ENCODE measurements around the gene FBXL16.
"Not testable (repeated sequence)": the region's sequence is repeated elsewhere in the genome, so short reads cannot be mapped to it uniquely, and the experiment has no call there.

The FBXL16 gene

DNA sequence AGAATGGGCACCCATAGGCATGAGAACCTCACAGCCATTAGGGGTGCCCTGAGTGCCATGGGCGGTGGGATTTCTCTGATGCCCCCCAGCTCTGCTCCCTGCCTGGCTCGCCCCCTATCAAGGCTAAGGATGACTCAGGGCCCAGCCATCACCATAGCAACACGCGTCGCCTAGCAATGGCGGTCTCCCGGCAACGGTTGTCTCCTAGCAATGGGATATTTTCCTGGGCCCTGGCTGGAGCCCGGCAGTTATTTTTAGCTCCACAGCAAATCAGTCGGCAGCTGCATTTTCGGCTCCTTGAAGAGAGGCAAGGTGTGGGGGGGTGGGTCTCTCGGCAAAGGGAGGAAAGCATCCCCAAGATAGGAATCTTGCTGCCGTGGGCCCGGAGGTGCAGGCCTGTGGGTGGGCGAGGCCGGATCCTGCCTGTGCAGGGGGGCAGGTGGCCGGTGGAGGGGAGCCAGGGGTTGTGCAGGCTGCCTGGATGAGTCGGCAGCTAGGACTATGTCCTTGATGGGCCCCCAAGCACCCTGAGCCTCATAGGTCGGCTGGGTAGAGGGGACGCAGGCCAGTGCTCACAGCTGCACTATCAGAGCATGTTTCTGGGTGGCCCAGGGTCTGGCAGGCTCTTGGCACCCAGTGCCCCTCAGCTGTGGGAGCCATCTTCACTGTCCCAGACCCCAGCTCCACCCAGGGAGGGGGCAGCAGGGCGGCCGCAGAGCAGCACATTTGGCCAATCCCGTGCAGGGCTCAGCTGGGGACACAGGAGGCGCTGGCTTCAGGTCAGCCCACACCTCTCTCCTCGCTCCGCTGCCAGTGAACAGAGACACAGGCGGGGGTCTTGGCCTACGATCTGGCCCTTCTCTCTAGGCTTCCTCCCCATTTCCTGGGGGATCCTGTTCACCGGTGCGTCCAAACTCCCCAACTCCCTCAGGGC is 4.2 kb upstream of the FBXL16 start:
- DNase-seq = peak; percentile 64 to 75

DNA sequence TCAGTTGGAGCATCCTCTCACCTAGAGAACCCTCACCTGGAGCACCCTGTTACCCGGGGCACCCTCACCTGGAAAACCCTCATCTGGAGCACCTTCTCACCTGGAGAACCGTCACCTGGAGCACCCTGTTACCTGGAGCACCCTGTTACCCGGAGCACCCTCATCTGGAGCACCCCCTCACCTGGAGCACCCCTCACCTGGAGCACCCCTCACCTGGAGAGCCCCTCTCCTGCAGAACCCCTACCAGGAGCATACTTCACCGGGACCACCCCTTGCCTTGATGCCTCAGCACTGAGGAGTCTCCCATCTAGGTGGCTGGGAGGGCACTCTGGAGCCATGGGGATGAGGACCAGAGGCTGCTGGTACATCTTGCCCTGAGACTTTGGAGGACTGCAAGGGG is 3.4 kb upstream of the FBXL16 start:
- no peak for DNase-seq

DNA sequence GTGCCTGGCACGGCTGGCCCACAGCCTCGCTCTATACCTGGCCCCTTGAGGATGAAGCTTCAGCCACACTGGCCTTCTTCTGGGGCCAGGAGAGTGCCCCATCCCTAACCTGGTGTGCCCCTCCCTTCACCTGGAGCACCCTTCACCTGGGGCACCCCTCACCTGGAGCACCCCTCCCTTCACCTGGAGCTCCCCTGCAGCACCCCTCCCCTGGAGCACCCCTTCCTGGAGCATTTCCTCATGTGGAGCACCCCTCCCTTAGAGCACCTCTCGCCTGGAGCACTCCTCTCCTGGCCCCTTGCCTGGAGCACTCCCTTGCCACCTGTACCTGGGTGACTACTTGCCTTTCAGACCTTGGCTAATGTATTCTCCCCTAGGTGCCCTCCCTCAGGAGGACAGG is 2.4 kb upstream of the FBXL16 start:
- DNase-seq = no peak

DNA sequence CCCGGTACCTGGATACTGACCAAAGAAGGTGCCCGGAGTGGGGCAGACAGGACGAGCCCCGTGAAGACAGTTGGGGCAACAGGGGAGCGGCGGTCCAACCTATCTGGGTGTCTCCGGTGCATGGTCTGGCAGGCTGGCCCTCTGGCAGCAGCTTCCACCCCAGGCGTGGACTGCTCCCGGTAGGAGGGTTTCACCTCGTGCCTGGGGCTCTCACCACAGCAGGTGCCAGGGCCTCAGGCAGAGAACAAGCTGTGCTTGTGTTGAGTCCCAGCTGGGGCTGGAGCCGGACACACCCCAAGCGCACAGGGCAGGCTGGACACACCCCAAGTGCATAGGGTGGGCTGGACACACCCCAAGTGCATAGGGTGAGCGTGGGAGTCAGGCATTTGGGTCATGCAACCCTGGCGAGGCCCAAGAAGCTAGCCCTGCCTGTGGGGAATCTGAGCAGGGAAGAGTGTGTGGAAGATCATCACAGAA is 1.5 kb upstream of the FBXL16 start:
- no peak for DNase-seq

DNA sequence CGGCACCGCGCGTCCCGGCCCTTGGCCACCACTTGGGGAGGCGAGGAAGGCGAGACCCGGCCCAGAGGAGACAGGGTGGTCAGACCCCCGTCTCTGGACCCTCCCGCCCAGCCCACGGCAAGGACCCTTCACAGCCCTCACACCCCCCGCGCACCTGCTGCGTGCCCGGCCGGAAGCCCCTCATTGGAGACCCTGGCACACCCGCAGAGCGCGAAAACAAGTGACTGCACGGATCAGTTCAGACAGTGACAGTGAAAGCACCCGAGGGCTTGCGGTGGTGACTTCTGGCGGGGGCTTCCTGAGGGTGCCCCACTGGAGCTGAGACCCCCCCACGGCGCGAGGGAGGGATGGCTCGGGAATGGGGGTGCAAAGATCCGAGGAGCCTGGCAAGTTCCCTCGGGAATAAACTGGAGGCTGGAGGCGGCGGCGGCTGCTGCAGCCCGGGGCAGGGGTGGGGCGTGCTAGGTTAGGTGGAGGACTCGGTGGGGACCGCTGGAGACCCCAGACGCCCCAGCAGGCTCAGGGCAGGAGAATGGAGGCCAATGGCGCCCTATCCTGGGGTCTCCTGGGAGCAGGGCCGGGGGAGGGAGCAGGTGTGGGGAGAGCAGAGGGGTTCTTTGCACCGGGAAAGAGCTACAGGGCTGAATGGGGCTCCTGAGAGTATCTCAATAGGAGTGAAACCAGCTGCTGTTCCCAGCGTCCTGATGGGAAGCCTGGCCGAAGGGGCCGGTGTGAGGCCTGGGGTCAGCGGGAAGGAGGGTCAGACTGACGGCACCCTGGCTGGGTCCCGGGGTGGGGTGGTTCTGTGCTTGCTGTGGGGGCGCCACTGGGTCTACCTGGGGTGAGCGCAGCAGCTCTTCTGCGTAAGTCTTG is 824 bp upstream of the FBXL16 start:
- no peak for DNase-seq

DNA sequence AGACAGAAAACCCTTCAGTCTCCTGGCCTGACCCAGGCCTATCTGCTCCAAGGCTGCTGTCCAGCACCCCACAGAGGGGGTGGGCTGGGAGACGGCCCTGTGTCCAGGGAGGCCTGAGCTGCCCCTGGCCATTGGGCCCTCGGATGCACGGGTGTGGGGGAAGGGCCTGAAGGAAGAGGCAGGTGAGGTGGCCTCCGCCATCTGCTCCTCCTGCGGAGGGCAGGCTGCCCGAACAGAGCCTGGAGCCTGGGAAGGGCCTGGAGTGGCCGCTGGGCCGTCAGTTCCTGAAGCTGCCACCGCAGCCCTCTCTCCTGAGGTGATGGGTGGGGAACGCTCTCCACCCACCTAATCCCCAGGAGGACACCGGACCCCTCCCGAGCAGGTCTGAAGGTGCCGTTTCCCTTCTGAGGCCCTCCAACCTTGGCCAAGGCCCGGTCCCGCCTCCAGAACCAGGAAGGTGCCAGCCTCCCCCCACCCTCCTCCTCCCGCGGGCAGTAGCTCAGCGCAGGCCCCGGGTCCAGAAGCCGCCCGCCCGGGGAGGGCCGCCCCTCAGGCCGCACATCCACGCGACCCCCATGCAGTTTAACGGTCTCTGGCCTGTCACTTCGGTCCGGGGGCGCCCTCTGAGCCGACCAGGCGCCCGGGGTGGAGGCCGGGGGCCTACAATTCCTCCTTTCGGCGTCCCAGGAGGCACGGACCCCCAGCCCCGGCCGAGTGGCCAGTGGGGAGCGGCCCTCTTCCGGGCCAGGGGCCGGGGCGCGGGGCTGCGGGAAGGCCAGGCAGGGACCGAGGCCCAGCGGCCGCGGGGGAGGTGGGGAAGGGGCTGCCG is 835 bp downstream of the FBXL16 start:
- no peak for DNase-seq

DNA sequence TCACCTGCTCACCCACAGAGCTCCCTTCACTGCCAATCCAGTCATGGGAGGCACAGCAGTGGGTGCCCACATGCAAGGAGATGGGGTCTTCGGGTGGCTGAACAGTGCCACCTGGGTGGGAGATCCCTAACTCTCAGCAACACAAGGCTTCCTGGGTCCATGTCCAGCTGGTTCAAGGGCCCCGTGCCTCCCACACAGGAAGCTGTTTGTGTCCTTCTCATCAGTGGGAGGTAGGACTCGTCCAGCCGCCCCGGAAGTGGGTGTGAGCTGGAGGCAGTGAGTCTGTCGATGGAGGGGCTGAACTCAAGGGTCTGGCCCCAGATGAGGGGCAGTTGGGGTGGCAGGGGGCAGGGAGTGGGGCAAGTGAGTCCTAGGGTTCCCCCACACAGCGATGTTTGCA is 1.6 kb downstream of the FBXL16 start:
- DNase-seq = no peak

DNA sequence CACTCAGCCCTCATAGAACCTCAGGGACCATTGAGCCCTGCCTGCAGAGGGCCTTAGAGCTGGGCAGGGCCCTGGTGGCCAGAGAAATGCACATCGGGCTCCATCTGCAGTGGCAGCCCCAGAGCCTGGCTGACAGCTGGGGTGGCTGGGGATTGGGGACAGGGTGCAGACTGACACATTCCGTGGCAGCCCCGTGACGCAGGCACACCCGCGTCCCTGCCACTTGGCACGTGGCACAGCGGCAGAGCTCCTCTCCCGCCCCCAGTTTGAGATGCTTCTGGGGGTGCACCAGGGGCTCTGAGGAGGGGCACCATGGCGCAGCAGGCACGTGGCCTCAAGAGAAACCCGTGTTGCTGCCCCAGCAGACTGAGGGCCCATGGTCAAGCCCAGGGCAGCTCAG is 2.2 kb downstream of the FBXL16 start:
- no peak for DNase-seq

DNA sequence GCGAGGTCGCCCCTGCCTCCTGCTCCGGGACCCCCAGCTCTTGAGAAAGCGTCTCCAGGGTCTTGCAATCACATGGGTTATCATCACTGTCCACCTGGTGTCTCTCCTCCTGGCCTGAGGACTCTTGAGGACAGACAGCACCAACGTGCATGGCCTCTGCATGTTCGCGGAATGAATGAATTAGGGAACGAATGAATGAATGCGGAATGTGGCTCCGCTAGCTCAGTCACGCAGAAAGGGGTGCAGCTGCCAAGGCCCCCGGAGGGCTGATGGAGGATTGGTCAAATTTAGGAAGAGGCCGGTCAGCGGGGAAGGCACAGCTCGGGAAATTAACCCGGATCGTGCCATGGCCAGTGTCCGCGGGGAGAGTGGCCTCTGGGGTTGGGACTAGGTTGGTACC is 3.3 kb downstream of the FBXL16 start:
- no peak for DNase-seq

DNA sequence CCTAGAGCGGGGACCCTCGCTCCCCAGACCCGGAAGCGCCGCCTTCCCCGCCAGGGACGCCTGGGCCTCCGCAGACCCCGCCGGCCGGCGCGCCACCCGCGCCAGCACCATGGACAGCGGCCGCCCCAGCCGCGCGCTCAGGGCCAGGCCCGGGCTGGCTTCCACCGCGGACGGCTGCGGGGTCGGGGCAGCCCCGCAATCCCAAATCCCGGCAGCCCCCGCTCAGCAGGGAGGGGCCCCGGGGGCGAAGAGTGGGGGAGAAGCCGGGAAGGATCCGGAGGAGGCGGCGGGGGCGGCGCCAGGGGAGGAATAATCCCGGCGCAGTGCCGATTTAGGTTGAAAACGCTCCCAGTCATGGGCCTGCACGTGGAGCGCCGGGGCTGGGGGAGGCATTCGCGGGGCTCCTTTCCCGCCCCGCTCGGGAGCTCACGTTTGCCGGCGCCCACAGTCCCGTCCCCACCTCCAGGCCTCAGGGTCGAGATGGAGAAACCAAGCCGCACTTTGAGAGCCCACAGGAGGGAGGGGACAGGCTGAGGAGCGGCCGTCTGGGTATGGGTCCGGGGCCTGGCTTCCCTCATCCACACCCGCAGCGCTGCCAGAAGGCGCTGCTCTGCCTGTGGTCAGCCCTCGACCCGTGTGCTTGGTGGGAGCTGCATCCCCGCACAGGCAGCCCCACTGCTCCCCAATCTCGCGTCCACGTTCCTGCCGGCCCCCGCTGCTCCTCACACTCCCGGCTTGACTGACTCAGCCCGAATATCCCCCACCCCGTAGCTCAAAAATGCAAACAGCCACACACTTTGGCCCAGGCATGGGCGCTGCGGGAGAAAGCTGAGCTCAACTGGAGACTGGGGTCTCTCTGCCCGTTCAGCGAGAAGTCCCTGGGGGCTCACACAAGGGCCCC is 4.7 kb downstream of the FBXL16 start:
- DNase-seq = no peak

DNA sequence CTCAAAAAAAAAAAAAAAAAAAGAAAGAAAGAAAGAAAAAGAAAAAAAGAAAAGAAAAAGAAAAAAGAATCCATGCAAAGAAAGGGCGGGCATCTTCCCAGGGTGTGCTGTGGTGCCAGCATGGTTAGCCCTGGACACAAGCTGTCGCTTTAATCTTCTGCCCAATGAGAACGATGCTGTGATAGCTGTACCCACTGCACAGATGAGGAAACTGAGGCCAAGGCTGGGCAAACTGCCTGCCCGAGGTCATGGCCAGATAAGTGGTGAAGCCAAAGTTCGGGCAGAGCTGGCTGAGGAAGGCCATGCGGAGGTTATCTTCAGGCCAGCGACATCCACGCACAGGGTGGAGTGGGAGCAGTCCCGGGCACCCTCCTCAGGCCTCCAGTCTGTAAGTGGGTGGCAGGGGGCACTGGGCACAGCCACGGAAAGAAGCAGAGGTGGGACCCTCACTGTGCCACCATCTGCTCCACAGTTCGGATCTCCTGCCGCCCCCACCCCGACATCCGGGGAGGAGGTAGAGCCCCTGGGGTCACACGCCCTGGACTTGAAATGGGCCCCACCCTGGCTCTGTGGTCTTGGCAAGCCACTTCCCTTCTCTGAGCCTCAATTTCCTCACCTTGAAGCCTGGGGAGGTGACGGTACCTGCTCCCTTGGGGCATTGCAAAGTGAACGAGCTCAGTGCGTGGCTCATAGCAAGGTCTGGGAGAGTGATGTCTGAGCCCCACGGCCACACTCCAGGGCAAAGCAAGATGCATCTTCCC is 6.5 kb downstream of the FBXL16 start:
- DNase-seq = no peak

DNA sequence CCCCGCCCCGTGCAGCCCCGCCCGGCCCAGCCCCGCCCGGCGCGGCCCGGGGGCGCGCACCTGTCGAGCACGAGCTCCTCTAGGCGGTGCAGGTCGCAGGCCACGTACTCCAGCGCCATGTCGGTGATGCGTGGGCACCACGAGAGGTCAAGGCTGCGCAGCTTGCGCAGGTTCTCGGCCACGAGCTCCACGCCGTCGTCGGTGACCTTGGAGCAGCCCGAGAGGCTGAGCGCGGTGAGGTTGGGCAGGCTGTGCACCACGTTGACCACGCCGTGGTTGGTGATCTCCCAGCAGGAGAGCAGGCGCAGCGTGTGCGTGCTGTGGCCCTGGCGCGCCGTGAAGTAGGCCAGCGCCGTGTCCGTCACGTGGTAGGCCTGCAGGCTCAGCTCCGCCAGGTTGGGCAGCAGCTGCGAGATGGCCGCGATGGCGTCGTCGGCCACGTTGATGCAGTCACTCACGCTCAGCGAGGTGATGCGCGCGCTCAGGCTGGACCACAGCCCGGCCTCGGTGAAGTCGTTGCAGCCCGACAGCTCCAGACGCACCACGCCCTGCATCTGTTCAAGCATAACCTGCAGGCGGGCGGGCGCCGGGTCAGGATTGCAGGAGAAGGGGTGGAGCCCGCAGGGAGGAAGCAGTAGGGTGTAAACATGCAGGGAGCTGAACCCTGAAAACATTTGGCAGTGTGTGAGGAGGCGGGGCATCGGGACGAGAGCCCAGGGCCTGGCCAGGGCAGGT is 10.1 kb downstream of the FBXL16 start:
- DNase-seq = no peak

DNA sequence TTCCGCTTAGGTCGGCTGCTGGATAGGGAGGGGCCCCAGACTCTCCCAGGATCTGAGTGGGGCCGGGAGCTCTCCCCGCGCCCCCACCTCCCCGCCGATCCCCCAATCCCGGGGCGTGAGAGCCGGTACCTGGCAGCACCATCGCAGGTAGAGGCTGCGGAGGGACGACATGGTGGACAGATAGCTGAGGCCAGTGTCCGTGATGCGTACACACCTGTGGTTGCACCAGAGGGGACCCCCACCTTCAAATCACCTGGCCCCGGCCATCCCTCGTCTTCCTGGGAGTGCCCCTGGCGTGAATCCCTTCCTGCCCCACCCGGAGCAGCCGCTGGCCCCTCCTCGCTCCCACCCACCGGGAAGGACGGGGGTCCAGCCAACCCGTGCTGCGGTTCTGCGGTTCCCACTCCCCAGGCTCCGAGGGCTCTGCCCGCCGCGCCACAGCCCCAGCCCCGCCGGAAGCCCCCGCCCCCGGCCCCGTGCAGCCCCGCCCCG is 10.7 kb downstream of the FBXL16 start:
- DNase-seq = no peak

DNA sequence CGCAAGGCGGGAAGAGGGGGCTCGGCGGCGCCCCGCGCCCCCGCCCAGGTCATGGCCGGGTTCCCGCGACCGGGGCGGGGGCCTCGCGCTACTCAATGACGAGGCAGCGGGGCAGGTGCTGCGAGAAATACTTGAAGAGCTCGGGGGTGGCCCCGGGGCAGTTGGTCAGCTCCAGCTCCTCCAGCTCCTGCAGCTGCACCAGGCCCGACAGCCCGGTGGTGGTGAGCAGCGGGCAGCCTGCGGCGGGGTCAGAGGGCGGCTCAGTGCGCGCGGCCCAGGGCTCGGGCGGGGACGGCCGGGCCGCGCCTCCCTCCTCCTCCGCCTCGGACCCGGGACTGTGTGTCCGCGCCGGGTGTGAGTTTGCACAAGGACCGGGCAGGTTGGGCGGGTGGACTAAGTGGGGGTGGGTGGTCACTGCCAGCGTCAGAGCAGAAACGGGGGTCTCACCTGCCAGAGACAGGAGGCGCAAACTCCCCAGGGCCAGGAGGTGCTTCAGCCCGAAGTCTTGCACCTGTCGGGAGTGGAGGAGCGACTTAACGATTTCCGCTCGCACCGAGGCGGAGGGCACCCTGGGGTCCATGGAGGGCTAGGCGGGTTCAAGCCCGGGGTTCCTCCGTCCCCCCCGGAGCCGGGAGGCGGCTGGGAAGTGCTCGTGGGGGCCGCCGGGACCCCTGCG is 11.3 kb downstream of the FBXL16 start:
- DNase-seq = no peak

DNA sequence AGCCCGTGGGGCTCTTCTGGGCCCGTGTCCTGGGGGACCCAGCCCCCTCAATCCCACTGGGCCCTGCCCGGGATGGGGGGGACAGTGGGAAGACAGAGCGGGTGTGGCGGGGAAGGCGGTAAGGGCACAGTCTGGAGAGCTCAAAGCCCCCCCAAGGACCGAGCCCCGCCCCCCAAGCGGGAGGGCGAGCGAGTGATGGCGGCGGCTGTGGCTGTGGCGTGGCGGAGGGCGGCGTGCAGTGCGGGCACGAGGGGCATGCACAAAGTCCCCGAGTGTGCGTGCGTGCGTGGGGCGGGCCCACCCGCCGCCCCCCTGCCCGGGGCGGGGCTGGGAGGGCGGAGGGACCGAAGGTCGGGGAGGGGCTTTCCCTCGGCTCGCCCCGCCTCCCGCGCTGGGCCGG is 11.8 kb downstream of the FBXL16 start:
- DNase-seq = no peak

DNA sequence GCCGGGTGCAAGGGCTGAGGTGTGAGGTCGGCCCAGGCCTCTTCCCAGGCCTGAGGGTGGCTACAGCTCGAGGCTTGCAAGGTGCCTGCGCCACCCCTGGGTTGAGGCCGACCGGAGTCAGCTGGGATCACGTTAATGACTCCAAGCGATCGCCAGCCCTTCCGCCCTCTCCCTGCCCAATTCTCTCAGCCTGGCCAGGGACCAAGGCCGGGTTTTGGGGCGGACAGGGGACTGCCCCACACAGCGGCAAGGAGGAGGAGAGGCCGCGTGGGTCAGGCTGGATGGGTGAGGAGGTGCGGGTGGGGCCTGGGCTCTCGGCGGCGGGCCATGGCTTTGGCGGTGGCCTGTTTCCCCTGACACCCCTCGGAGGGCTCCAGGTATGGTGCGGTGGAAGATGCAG is 12.2 kb downstream of the FBXL16 start:
- no peak for DNase-seq

DNA sequence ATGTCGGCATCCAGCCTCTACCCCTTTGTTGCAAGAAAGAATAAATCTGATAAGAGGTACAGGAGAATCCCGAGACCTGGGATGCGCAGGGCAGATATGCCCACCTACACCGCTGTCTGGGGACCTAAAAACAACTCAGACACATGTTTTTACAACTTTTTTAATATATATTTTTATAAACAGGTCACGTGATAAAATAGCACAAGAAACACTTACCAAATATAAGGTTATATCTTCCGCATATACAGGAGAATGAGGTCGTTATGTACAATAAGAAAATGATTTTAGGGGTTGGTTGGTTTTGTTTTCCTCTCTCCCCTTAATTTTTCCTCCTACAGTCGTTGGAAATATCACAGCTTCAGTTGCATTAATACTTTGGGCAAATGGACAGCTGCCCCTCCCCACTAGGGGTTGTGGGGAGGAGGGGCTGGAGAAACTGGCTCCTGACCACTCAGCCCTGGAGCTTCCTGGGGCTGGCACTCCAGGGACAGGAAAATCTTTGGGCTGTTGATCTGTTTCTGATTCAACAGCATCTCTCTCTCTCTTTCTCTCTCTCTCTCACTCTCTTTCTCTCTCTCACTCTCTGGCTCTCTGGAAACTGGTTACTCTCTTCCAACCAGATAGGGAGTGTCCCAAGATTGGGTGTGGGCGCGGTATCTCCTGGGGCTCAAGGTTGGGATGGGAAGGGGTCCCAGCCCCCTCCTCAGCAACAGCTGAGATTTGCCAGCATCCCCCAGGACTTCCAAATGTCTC is 13.1 kb downstream of the FBXL16 start:
- no peak for DNase-seq

DNA sequence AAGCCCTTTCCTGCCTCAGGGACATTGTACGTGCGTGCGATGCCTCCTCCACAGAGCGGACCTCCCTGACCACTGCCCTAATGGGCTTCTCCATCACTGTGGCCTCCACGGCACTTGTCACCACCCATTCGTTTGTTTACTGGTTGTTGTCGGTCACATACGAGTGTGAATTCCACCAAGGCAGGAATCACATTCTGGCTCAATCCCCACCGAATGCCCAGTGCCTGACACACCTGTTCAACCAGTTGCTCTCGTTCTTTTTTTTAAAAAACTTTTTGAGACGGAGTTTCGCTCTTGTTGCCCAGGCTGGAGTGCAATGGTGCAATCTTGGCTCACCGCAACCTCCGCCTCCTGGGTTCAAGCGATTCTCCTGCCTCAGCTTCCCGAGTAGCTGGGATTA is 14.4 kb downstream of the FBXL16 start:
- not testable (repeated sequence) for DNase-seq

Measured in hippocampal formation (tissue), 2 donors.